K562 (cell line): ENCODE measurements around the gene GHR. TPM values are rescaled to one million over a fixed set of nuclear protein-coding genes. Genes with fewer than 3 reads are reported as not detected.

ENCODE experiments used
- ATAC-seq: fragments of 200-7000 bp; cut with Tn5 transposase; 3 replicates; pipeline ENCODE4 v1.9.1; 2020; ENCODE audit warnings: moderate library complexity
- BruUV-seq: library from RNA; stranded (reverse); fragments of 400-500 nt; replicated peaks from 2 replicates; lab custom pipeline; 2021; lab: Mats Ljungman, UMichigan
- CTCF ChIA-PET: fragments of 300-600 bp; formaldehyde crosslinking; extraction: SDS; loops from one replicate; lab custom pipeline; 2021; ENCODE audit warnings: low intra/inter-chr PET ratio; lab: Yijun Ruan, JAX
- POLR2A ChIA-PET: fragments of 300-600, 350-650 bp; sonication (Branson Sonifier 250); formaldehyde crosslinking; extraction: SDS; loops from one replicate; lab custom pipeline; 2021; ENCODE audit warnings: antibody characterized with exemption, inconsistent platforms; lab: Yijun Ruan, JAX
- DNase-seq, 4 experiments: peaks; one replicate each; pipeline versions ENCODE4 v3.0.0 to v3.0.0-alpha.2; 2011 to 2018; ENCODE audit warnings: low spot score in 3 of 4, mixed read lengths in 3 of 4; ENCODE audit errors: extremely low read depth in 1 of 4
- FAIRE-seq: peaks from 2 replicates; lab custom pipeline; 2011; peaks lifted over from hg19 to GRCh38; lab: Jason Lieb, UNC
- H2AFZ ChIP-seq: 2 replicates; pipeline ENCODE4 v1.6.0; 2011; ENCODE audit warnings: low read depth, low read length, control low read depth, inconsistent platforms
- H3K27ac ChIP-seq: fragments of 200-600 bp; 3 replicates; pipeline ENCODE4 v1.8.0; 2011; ENCODE audit warnings: low read depth, mild to moderate bottlenecking, control low read depth, inconsistent platforms, low read length, moderate library complexity, mixed read lengths; ENCODE audit errors: extremely low read depth
- H3K27me3 ChIP-seq, 2 experiments: fragments of 300-600 bp in 1 of 2; 2 replicates in 1 of 2; 3 replicates in 1 of 2; pipeline versions ENCODE4 v1.6.0 to v1.8.0; 2011; ENCODE audit warnings: inconsistent platforms in 2 of 2, low read length in 2 of 2, mild to moderate bottlenecking in 1 of 2, mixed read lengths in 1 of 2, moderate library complexity in 1 of 2; ENCODE audit not compliant: control insufficient read depth in 2 of 2, insufficient read depth in 2 of 2
- H3K36me3 ChIP-seq: fragments of 300-600 bp; 3 replicates; pipeline ENCODE4 v1.8.0; 2011; ENCODE audit warnings: mild to moderate bottlenecking, low read length, inconsistent platforms; ENCODE audit not compliant: control insufficient read depth, insufficient read depth
- H3K4me1 ChIP-seq, 2 experiments: fragments of 200-600 bp in 1 of 2; replicated peaks in 1 of 2; 2 replicates in 1 of 2; 3 replicates in 1 of 2; pipeline versions ENCODE4 v1.5.1 to v1.8.0; 2011; ENCODE audit warnings: inconsistent platforms in 2 of 2, low read length in 2 of 2, mild to moderate bottlenecking in 1 of 2, mixed read lengths in 1 of 2, moderate library complexity in 1 of 2; ENCODE audit not compliant: control insufficient read depth in 2 of 2, insufficient read depth in 2 of 2
- H3K4me2 ChIP-seq: 2 replicates; pipeline ENCODE4 v1.6.1; 2011; ENCODE audit warnings: low read length, control low read depth, inconsistent platforms, mixed read lengths; ENCODE audit not compliant: insufficient read depth
- H3K4me3 ChIP-seq: fragments of 200-600 bp; sonication (generic), shearing (Covaris generic); 2 replicates; pipeline ENCODE4 v1.5.1; 2016; ENCODE audit warnings: control low read depth, inconsistent platforms
- H3K79me2 ChIP-seq: fragments of 200-600 bp; 3 replicates; pipeline ENCODE4 v1.8.0; 2011; ENCODE audit warnings: low read length, inconsistent platforms; ENCODE audit not compliant: control insufficient read depth, insufficient read depth
- H3K9ac ChIP-seq, 2 experiments: 2 replicates each; pipeline versions ENCODE4 v1.6.0 to v1.6.1; 2011; ENCODE audit warnings: low read depth in 2 of 2, low read length in 2 of 2, control low read depth in 1 of 2, inconsistent platforms in 1 of 2, mild to moderate bottlenecking in 1 of 2, mixed read lengths in 1 of 2; ENCODE audit not compliant: insufficient read depth in 1 of 2
- H3K9me1 ChIP-seq: one replicate; pipeline ENCODE4 v1.6.0; 2011; ENCODE audit warnings: inconsistent platforms, mild to moderate bottlenecking, low read length, moderate library complexity; ENCODE audit not compliant: control insufficient read depth, insufficient read depth
- H3K9me3 ChIP-seq: replicated peaks from 2 replicates; pipeline ENCODE4 v1.5.1; 2011; ENCODE audit warnings: low read depth, low read length, inconsistent platforms; ENCODE audit not compliant: control insufficient read depth, insufficient read depth
- H4K20me1 ChIP-seq: replicated peaks from 2 replicates; pipeline ENCODE4 v1.6.1; 2011; ENCODE audit warnings: low read length, inconsistent platforms, mixed read lengths; ENCODE audit not compliant: control insufficient read depth, insufficient read depth
- CBX3 ChIP-seq, 2 experiments: IDR thresholded peaks; 1 replicate in 1 of 2; 2 replicates in 1 of 2; pipeline ENCODE4 v1.6.1; 2012; ENCODE audit warnings: inconsistent platforms in 2 of 2, low read length in 2 of 2, borderline replicate concordance in 1 of 2, control low read depth in 1 of 2
- ELF4 ChIP-seq: fragments of 450-650 bp; formaldehyde crosslinking; IDR thresholded peaks from 2 replicates; pipeline ENCODE4 v1.4.0; 2022; ENCODE audit warnings: missing genetic modification characterization
- KAT8 ChIP-seq: fragments of 450-650 bp; IDR thresholded peaks from 2 replicates; pipeline ENCODE4 v1.6.1; 2016; ENCODE audit warnings: low read depth, mild to moderate bottlenecking
- KDM4B ChIP-seq, 2 experiments: fragments of 450-650 bp in 1 of 2; sonication (generic) in 1 of 2; IDR thresholded peaks; 2 replicates each; pipeline ENCODE4 v1.6.1; 2016 to 2017; ENCODE audit warnings: borderline replicate concordance in 2 of 2, antibody characterized with exemption in 1 of 2, low read depth in 1 of 2, mild to moderate bottlenecking in 1 of 2
- U2AF2 ChIP-seq: fragments of 200-400 bp; formaldehyde crosslinking; optimal IDR thresholded peaks from 2 replicates; pipeline ENCODE3; 2017; ENCODE audit warnings: low read depth, mild to moderate bottlenecking, low read length
- WGBS: fragments of 100-300 bp; shearing (Covaris generic); methylation state at CpG from one replicate; pipeline ENCODE4 v1.1.6; 2016; ENCODE audit warnings: low coverage, mixed read lengths; ENCODE audit not compliant: insufficient coverage; ENCODE audit errors: missing lambda C conversion rate; 5-methylcytosine and 5-hydroxymethylcytosine counted together
- in situ Hi-C: fragments of 300-500 bp; cut with MboI; formaldehyde crosslinking; loops from 4 replicates; pipeline ENCODE4 v1.15.0; 2018; ENCODE audit warnings: inconsistent platforms, mixed read lengths
- intact Hi-C: fragments of 100-400 bp; cut with micrococcal nuclease; formaldehyde crosslinking; loops from 2 replicates; pipeline ENCODE4 v1.14.2; 2022
- polyA plus RNA-seq, 8 experiments: library from polyadenylated mRNA; depleted of rRNA in 4 of 8; stranded (reverse) in 5 of 8; unstranded in 3 of 8; fragments of >200 nt; fragmentation: Nextera tagmentation in 2 of 8; fragmentation: Illumina TruSeq in 1 of 8; extraction: Ambion mirVana in 2 of 8; extraction: Trizol in 1 of 8; gene quantifications; 2 replicates each; pipeline versions ENCODE4 v1.2.1 to v1.2.3, GENCODE V29; 2011 to 2014; ENCODE audit warnings: inconsistent platforms in 1 of 8, missing spikeins in 1 of 8
- total RNA-seq, 7 experiments: library from RNA; depleted of rRNA in 6 of 7; stranded (reverse); fragments of >200 nt in 6 of 7; fragmentation: Illumina TruSeq in 2 of 7; extraction: Trizol in 2 of 7; gene quantifications; 2 replicates each; pipeline versions ENCODE4 v1.2.1 to v1.2.3, GENCODE V29; 2011 to 2021; ENCODE audit warnings: low replicate concordance in 1 of 7
- TF ChIP-seq, protein P1 (sequence below): conservative IDR thresholded peaks from 2 replicates; pipeline ENCODE4 v1.6.1; 2011; ENCODE audit warnings: low read depth, mild to moderate bottlenecking, low read length; ENCODE audit not compliant: control insufficient read depth
- TF ChIP-seq, protein P2 (sequence below): fragments of 250-450 bp; sonication (Bioruptor Pico); IDR thresholded peaks from 2 replicates; pipeline ENCODE4 v1.5.0; 2022; ENCODE audit warnings: mild to moderate bottlenecking
- TF ChIP-seq, protein P3 (sequence below): fragments of 250-450 bp; sonication (Bioruptor Pico); IDR thresholded peaks from 2 replicates; pipeline ENCODE4 v1.5.0; 2021

The GHR gene
- total and polyA plus RNA-seq, 9 of the 15 experiments (the other 6 are each of a cell fraction or from before 2014, with no cell fraction given): 0.01 to 0.13 (median 0.07) TPM; not detected in 5

DNA sequence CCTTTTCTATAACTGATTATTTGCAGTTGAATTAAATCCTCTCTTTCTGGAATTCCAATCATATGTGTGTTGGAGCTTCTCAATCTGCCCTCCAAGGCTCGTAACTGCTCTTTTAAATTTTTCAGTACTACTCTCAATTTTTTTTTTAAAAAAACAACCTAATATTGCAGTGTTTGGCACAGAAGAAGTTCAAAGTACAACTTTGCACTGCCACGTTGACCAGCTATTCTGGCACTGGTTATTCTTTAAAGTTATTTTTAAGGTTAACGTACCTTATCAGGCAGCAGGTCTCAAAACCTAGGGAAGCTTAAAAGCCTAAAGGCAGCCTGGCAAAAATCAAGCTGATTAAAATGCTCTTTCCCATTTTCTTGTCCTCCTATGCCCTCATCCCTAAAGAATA lies 120.5 kb downstream of the GHR start (continued):
- TF ChIP-seq KDM4B (IDR thresholded peaks at IDR 0.05; ENCODE audit: borderline replicate concordance in 2 of 2, low read depth in 1 of 2): no peak
- TF ChIP-seq, all 486 proteins: peak for 0

DNA sequence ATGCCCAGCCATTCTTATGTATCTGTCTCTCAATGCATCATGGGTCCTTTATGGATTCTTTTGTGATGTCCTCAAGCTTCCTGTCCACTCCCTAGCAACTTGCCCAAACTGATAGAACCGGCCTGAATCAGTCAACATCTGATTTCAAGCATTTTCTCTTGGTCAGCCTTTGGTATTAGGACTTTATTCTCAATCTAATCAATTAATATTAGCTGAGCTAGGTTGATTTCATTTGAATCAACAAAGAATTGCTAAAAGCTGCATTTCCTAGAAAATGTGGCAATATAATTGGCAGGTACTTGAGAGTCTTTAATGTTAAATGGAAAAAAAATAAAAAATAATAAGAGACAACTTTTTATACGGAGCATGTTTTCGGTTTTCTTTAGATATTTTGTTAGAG lies 121.8 kb downstream of the GHR start:
- TF ChIP-seq, protein P1, sequence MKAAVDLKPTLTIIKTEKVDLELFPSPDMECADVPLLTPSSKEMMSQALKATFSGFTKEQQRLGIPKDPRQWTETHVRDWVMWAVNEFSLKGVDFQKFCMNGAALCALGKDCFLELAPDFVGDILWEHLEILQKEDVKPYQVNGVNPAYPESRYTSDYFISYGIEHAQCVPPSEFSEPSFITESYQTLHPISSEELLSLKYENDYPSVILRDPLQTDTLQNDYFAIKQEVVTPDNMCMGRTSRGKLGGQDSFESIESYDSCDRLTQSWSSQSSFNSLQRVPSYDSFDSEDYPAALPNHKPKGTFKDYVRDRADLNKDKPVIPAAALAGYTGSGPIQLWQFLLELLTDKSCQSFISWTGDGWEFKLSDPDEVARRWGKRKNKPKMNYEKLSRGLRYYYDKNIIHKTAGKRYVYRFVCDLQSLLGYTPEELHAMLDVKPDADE: no peak
- ChIA-PET POLR2A (no interaction called here), CTCF (interaction anchor here (1.2 kb wide), 1 partner anchor 35 kb away, joined by 4 read pairs; no protein-coding TSS in a partner anchor)
- H3K36me3 ChIP-seq: no peaks in the 10 kb centered on the region
- no peaks in the 10 kb centered on the region; the same call in 1 of the 2 replicates for H3K9me3 ChIP-seq
- no peaks in the 10 kb centered on the region for H3K9me1 ChIP-seq
- no peak overlapping the region for H3K9ac ChIP-seq
- BruUV-seq: no TSS peak
- H2AFZ ChIP-seq: no peak overlapping the region
- no peak overlapping the region for H3K4me3 ChIP-seq
- no peak for ATAC-seq
- no peak overlapping the region for H3K27ac ChIP-seq
- no peaks in the 10 kb centered on the region for H3K4me1 ChIP-seq
- no peak for FAIRE-seq
- DNase-seq: no peak
- in situ Hi-C loops: no loop called here
- no peaks in the 10 kb centered on the region for H3K79me2 ChIP-seq
- 5% methylated on average over 3 of the region's 3 CpGs for WGBS
- no peak overlapping the region for H3K4me2 ChIP-seq
- no peaks in the 10 kb centered on the region for H3K27me3 ChIP-seq
- H4K20me1 ChIP-seq: no peaks in the 10 kb centered on the region
- intact Hi-C loops: no loop called here

DNA sequence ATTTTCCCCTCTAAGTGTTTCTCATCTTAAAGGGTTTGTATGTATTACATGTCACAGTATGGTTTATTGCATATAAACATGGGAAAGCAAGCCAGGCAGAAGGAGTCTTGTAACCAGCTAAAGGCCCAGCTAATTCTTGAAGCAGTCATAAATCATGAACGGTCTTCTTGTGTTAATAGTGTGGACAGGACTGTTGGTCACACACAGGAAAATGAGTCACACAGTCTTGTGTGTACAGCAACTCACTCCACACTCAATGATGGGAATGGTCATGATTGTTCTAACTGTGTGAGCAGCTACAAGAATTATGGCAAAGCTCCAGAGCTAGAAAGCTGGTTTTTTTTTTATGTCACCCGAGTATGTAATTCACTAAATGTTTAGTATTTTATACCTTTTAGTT lies 123.9 kb downstream of the GHR start:
- FAIRE-seq (no peak), ATAC-seq (no peak), DNase-seq (no peak)
- Histone ChIP-seq H3K27me3 (no peaks in the 10 kb centered on the region), H3K9ac (no peak overlapping the region), H3K79me2 (no peaks in the 10 kb centered on the region), H4K20me1 (no peaks in the 10 kb centered on the region), H3K4me3 (no peak overlapping the region), H2AFZ (no peak overlapping the region), H3K4me2 (no peak overlapping the region), H3K4me1 (no peaks in the 10 kb centered on the region), H3K9me3 (no peaks in the 10 kb centered on the region), H3K36me3 (no peaks in the 10 kb centered on the region), H3K27ac (no peak overlapping the region), H3K9me1 (no peaks in the 10 kb centered on the region)
- in situ Hi-C loops: no loop called here
- BruUV-seq: no TSS peak
- intact Hi-C loops: no loop called here
- 0% methylated on average over 2 of the region's 2 CpGs for WGBS
- ChIA-PET POLR2A (no interaction called here), CTCF (no interaction called here)
- TF ChIP-seq, protein P2, sequence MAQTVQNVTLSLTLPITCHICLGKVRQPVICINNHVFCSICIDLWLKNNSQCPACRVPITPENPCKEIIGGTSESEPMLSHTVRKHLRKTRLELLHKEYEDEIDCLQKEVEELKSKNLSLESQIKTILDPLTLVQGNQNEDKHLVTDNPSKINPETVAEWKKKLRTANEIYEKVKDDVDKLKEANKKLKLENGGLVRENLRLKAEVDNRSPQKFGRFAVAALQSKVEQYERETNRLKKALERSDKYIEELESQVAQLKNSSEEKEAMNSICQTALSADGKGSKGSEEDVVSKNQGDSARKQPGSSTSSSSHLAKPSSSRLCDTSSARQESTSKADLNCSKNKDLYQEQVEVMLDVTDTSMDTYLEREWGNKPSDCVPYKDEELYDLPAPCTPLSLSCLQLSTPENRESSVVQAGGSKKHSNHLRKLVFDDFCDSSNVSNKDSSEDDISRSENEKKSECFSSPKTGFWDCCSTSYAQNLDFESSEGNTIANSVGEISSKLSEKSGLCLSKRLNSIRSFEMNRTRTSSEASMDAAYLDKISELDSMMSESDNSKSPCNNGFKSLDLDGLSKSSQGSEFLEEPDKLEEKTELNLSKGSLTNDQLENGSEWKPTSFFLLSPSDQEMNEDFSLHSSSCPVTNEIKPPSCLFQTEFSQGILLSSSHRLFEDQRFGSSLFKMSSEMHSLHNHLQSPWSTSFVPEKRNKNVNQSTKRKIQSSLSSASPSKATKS (CRISPR knock-in tag): no peak
- TF ChIP-seq U2AF2 (no peak), CBX3 (IDR thresholded peaks at IDR 0.05; ENCODE audit: borderline replicate concordance in 1 of 2, low read length in 2 of 2) (no peak), ELF4 (CRISPR knock-in tag) (no peak), KAT8 (no peak)
- TF ChIP-seq, protein P3, sequence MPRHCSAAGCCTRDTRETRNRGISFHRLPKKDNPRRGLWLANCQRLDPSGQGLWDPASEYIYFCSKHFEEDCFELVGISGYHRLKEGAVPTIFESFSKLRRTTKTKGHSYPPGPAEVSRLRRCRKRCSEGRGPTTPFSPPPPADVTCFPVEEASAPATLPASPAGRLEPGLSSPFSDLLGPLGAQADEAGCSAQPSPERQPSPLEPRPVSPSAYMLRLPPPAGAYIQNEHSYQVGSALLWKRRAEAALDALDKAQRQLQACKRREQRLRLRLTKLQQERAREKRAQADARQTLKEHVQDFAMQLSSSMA (CRISPR knock-in tag): no peak
